Measurements from ENCODE around the gene ACMSD.
"Not testable (repeated sequence)": the region's sequence is repeated elsewhere in the genome, so short reads cannot be mapped to it uniquely, and the experiment has no call there.

The ACMSD gene

GRCh38 chr2:134905168-134905567, 66.8 kb downstream of the ACMSD start:
- in situ Hi-C loops (cut with MboI; ENCODE audit: low sequenced_read_pairs): no loop called here

- in situ Hi-C loops (cut with MboI; ENCODE audit: low sequenced_read_pairs): no loop called here
Measured at GRCh38 chr2:134906726-134907125, 68.3 kb downstream of the ACMSD start.

- in situ Hi-C loops (cut with MboI; ENCODE audit: low sequenced_read_pairs): not testable (repeated sequence)
Measured at GRCh38 chr2:134907441-134908116, 69.2 kb downstream of the ACMSD start.

GRCh38 chr2:134910763-134911399, 72.5 kb downstream of the ACMSD start:
- in situ Hi-C loops (cut with MboI; ENCODE audit: low sequenced_read_pairs): no loop called here

GRCh38 chr2:134911400-134911785, 73.0 kb downstream of the ACMSD start:
- in situ Hi-C loops (cut with MboI; ENCODE audit: low sequenced_read_pairs): no loop called here

GRCh38 chr2:134912361-134912760, 73.9 kb downstream of the ACMSD start:
- in situ Hi-C loops (cut with MboI; ENCODE audit: low sequenced_read_pairs): no loop called here

- in situ Hi-C loops (cut with MboI; ENCODE audit: low sequenced_read_pairs): no loop called here
Measured at GRCh38 chr2:134917360-134917865, 79.0 kb downstream of the ACMSD start.

GRCh38 chr2:134917888-134918525, 79.6 kb downstream of the ACMSD start:
- in situ Hi-C loops (cut with MboI; ENCODE audit: low sequenced_read_pairs): no loop called here

GRCh38 chr2:134918526-134919340, 80.3 kb downstream of the ACMSD start, which contains the start of gene CCNT2:
Gene CCNT2 (plus strand): TSS chr2:134918822. CDS start chr2:134918855, 33 bp downstream.
- in situ Hi-C loops (cut with MboI; ENCODE audit: low sequenced_read_pairs): no loop called here

- in situ Hi-C loops (cut with MboI; ENCODE audit: low sequenced_read_pairs): no loop called here
Measured at GRCh38 chr2:134919341-134920210, 81.2 kb downstream of the ACMSD start.

- in situ Hi-C loops (cut with MboI; ENCODE audit: low sequenced_read_pairs): no loop called here
Measured at GRCh38 chr2:134924912-134925311, 86.5 kb downstream of the ACMSD start.

GRCh38 chr2:134926231-134926931, 88.0 kb downstream of the ACMSD start:
- in situ Hi-C loops (cut with MboI; ENCODE audit: low sequenced_read_pairs): no loop called here

- in situ Hi-C loops (cut with MboI; ENCODE audit: low sequenced_read_pairs): no loop called here
Measured at GRCh38 chr2:134927195-134927594, 88.8 kb downstream of the ACMSD start.

GRCh38 chr2:134932864-134933526, 94.6 kb downstream of the ACMSD start:
- in situ Hi-C loops (cut with MboI; ENCODE audit: low sequenced_read_pairs): no loop called here

GRCh38 chr2:134933732-134934131, 95.3 kb downstream of the ACMSD start:
- in situ Hi-C loops (cut with MboI; ENCODE audit: low sequenced_read_pairs): no loop called here

- in situ Hi-C loops (cut with MboI; ENCODE audit: low sequenced_read_pairs): no loop called here
Measured at GRCh38 chr2:134934150-134934549, 95.7 kb downstream of the ACMSD start.

GRCh38 chr2:134934641-134935040, 96.2 kb downstream of the ACMSD start:
- in situ Hi-C loops (cut with MboI; ENCODE audit: low sequenced_read_pairs): no loop called here

- in situ Hi-C loops (cut with MboI; ENCODE audit: low sequenced_read_pairs): no loop called here
Measured at GRCh38 chr2:134936691-134937090, 98.3 kb downstream of the ACMSD start.

- in situ Hi-C loops (cut with MboI; ENCODE audit: low sequenced_read_pairs): no loop called here
Measured at GRCh38 chr2:134943540-134943939, 105.1 kb downstream of the ACMSD start.

All from hTERT RPE-1 (cell line).